GM04503 (cell line): ENCODE data around the gene LYPD3.

Source experiments
- DNase-seq: peaks from one replicate; pipeline ENCODE4 v3.0.0-alpha.2; 2012; ENCODE audit warnings: low read depth

Gene LYPD3

DNA sequence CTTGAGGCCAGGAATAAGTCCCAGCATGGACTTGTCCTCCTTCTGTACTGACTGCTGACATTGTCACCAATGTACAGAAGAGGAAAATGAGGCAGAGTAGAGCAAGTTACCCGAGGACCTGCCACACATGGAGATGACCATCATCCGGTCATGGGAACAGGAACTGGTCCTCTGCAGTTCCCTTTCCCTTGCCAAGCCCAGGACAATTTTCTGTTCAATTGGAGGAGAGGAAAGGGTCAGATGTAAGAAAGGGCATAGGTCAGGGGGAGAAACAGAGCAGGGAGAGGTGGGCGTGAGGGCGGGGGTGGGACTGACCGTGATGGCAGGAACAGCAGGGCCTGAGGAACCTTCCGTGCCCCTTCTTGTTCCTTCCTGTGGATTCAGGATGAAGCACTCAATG is 20.5 kb upstream of the LYPD3 start:
- no peak for DNase-seq

DNA sequence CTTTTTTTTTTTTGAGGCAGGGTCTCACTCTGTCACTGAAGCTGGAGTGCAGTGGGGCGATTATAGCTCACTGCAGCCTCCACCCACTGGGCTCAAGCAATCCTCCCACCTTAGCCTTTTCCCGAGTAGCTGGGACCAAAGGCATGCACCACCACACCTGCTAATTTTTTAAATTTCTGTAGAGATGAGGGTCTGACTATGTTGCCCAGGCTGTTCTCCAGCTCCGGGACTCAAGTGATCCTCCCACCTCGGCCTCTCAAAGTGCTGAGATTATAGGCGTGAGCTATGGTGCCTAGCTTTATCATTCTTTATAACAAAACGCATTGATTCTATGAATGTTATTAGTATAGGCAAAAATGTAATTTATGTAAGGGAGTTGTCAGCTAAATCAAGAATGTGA is 17.9 kb upstream of the LYPD3 start:
- DNase-seq, result no peak

DNA sequence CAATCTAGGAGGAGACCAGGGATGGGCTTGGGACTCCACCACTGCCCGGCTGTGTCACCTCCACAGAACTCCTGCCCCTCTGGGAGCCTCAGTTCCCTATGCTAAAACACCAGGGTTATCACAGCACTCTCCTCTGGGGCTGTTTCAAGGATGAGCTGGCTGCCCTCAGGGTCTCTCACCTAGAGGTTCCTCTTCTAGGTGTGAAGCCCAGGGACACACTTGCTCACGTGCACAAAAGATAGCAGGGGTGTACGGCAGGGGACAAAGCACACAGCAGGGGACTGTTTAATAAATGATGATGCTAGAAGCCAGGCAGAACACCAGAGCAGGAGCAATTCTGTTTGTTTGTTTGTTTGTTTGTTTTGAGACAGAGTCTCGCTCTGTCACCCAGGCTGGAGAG is 16.8 kb upstream of the LYPD3 start:
- DNase-seq, result no peak

DNA sequence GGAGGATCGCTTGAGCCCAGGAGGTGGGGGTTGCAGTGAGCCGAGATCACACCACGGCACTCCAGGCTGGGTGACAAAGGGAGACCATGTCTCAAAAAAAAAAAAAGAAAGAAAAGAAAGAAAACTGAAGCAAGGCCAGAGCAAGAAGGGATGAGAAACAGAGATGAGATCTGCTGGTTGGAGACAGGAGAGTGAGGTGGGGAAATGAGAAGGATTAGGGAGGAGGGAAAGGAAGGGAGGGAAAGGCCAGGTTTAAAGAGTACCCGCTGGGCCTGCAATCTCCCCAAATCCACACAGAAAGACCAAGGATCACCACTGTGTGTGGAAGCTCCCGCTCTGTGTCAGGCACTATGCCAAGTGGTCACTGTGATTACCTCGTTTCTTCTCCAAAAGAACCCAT is 16.3 kb upstream of the LYPD3 start:
- DNase-seq, result no peak

DNA sequence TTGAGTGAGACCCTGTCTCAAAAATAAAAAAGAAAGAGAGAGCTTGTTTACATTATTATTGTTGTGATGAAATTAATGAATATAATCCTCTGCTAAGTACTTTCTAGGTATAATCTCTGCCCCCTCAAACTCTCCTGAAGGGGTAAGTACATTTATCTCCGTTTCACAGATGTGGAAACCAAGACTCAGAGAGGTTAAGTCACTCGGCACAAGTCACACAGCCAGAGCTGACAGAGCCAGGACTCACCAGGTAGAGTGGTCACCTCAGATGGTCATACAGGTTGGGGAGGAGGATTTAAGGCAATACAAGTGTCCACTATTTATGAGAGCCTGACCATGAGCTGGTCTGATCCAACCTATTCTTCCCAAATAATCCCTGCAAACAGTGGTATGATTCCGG is 15.2 kb upstream of the LYPD3 start:
- DNase-seq, result no peak

DNA sequence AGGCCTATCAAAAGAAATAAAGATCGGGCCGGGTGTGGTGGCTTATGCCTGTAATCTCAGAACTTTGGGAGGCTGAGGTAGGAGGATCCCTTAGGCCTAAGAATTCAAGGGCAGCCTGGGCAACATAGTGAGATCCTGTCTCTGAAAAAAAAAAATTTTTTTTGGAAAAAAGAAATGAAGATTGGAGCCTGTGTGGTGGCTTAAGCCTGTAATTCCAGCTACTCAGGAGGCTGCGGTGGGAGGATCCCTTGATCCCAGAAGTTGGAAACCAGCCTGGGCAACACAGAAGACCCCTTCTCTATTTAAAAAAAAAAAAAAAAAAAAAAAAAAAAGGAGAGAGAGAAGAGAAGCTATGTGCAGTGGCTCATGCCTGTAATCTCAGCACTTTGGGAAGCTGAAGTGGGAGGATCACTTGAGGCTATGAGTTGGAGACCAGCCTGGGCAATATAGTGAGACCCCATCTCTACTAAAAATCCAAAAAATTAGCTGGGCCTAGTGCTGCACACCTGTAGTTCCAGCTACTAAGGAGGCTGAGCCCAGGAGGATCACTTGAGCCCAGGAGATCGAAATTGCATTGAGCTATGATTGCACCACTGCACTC is 14.7 kb upstream of the LYPD3 start:
- DNase-seq, result no peak

DNA sequence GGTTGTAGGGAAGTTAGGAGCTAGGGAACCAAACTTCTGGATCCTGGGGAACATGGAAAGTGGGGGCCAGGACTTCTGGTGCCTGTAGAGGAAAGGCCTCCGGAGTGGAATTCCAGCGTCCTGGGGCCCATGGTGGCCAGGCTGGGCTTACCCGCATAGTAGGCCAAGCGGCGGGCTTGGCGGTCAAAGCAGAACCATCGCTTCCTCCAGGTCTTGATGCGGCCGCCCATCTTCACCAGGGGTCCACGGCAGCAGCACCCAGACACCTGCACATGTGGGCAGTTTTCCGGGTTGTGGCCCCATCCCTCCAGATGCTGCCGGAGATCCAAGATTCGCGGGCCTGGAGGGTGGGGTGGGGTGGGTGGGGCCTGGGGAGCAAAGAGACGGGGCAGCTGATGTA is 13.8 kb upstream of the LYPD3 start:
- no peak for DNase-seq

DNA sequence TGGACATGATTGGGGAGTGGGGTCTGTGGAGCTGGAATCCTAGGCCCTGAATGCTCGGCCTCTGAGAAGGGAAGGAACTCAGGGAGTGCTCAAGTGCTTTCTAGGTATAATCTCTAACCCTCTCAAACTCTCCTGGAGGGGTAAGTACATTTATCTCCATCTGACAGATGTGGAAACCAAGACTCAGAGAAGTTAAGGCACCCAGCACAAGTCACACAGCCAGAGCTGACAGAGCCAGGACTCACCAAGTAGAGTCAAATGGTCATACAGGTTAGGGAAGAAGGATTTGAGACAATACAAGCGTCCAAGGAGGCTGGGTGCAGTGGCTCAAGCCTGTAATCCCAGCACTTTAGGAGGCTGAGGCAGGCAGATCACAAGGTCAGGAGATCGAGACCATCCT is 12.9 kb upstream of the LYPD3 start:
- no peak for DNase-seq

DNA sequence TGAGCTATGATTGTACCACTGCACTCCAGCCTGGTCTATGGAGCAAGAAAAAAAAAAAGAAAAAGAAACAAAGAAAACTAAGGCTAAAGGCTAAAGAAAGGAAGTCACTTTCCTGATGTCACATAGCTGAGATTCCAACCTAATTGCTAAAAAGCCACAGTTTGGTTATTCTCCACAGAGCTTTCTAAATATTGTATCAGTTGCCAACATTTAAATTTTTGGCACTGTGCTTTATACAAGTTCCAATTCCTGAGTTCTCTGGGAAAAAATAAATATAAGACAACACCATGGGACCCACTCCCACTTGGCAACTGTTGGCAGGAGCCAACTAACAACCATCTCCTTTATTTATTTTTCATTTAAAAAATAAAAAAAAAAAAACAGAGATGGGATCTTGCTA is 11.2 kb upstream of the LYPD3 start:
- peak; percentile 95 for DNase-seq

DNA sequence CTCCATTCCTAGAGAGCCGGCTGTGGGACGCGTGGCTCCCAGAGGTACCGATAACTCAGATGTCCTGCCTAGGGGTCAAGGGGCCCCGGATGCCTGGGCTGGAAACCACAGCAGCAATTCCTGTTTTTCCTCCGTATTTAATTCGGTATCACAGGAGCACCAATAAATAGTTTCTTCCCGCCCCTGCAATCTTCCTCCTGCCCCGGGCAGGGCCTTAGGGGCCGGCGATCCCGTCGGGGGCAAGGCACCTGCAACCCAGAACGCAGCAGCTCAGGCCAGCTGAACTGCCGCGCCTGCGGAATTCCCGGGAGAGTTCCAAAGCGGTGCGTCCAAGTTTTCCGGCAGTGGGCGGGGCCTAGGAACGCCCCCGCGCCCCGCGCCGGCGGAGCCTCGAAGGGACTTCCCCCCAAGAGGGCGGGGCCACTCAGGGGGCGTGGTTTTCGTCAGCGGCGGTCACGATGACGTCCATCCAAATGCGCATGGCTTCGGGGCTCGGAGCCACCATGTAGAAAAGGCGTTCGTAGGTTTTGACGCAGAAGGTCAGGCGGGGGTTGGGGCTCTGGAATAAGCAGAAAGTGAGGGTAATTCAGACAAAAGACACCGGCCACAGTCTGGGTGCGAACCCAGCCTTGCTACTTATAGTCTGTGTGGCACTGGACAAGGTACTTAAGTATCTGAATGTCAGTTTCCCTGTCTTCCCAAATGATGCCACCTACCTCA is 9.7 kb upstream of the LYPD3 start:
- no peak for DNase-seq

DNA sequence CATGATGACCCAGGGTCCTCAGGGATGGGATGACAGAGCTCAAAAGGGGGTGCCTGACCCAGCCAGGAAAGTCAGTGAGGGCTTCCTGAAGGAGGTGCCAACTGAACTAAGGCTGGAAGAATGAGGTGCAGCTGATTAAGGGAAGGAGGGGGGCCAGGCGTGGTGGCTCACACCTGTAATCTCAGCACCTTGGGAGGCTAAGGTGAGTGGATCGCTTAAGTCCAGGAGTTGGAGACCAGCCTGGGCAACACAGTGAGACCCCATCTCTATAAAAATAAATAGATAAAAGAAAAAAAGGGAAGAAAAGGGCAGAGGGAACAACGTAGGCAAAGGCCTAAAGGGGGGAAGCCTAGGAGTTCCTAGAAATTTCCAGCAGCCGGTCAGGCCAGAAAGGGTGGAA is 9.1 kb upstream of the LYPD3 start:
- DNase-seq, result no peak

DNA sequence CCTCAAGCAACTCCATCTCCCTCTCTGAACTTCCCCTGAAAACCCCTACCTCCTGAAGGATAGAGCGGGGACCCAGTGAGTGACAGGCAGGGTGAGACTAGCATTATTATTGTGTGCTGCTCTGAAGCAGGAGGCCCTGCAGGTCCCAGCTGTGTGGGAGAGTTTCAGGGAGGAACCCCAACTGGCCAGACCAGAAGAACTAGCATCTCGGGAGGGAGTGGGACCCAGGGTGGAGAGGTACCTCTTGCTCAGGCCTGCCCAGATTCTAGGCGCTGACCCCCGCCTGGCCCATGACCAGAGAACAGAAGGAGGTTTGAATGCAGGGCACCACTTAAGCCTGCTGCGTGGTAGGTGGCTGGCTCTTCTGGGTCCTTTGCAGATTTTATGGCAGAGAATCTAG is 5.7 kb upstream of the LYPD3 start:
- DNase-seq, result no peak

DNA sequence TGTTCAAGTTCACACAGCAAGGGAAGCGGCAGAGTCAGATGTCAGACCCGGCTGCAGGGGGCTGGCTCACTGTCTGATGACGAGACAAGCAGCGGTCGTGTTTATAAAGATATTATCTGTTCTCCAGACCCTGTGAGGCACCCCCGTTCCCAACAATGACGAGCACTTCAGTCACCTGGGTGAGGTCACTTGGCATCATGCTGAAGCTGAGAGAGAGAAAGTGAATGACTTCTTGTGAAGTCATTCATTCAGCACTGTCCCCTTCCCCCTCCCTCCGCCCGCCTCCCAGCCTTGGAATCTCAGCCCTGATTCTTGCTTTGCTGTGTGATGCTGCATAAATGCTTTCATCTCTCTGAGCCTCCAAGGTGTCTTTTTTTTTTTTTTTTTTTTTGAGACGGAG is 4.9 kb upstream of the LYPD3 start:
- DNase-seq, result no peak

DNA sequence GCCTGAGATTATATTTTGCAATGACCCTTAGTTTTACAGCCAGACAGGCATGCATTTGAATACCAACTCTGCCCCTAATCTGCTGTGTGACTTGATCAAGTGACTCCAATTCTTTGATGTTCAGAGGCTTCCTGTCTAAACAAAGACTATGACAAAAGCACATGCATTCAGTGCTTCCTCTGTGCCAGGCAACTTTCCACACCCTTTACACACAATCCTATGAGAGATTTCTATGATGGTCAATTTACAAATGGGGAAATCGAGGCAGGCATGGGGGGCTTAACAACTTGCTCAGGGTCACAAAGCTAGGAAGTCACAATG is 3.7 kb upstream of the LYPD3 start:
- no peak for DNase-seq

DNA sequence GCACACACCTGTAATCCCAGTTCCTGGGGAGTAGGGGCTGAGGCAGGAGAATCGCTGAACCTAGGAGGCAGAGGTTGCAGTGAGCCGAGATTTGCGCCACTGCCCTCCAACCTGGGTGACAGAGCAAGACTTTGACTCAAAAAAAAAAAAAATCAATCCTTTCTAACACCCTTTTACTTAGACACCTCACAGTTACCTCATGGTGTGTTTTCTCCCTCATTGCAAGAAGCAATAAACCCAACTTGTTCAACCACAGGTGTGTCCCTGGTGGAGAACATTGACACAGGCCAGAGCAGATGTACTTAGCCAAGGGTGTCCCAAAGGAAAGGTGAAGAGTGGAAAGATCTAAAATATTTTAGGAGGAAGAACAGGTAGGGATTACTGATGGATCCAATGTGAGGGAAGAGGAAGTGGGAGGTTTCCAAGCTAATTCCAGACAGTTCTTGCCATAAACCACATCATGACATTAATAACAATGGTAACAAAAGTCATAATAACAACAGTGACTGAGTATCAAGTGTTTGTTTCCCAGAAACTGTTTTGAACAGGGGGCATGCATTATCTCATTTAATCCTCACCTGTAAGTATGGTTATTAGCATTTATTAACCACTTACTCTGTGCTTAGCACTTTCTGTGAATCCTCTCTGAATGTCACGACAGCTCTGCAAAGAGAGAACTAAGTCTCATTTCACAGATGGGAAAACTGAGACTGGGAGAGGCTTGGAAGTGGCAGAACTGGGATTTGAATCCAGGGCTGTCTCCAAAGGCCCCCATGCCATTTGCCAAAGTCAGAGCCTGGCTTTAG is 3.1 kb upstream of the LYPD3 start:
- no peak for DNase-seq

DNA sequence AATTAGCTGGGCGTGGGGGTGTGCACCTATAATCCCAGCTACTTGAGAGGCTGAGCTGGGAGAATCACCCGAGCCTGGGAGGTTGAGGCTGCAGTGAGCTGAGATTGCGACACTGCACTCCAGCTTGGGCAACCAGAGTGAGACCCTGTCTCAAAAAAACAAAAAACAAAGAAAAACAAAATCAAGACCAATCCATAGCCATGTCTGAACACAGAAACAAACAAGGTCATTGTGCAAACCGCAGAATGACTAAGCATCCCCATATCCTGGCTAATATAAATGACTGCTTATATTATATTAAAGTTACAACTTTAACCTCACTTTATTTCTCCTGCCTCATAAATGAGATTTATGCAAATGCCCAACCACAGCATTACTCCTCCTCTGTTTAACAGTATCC is 2.3 kb upstream of the LYPD3 start:
- no peak for DNase-seq

DNA sequence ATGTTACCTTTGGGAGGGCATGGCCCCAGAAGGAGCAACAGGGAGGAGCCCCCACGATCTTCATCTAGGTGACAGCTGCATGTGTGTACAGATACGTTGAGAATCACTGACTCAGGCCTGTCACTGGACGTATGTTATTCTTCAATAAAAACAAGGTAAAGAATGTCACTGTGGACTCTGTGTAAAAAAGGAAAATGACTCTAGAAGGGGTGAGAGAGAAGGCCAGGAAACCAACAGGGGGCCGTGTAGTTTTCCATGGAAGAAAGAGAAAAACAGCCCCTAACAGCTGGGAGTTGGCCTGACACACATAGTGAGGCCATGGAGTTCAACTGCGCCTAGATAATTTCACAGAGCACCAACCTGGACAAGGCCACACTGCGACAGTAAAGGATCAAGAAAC is 1.9 kb upstream of the LYPD3 start:
- DNase-seq, result no peak

DNA sequence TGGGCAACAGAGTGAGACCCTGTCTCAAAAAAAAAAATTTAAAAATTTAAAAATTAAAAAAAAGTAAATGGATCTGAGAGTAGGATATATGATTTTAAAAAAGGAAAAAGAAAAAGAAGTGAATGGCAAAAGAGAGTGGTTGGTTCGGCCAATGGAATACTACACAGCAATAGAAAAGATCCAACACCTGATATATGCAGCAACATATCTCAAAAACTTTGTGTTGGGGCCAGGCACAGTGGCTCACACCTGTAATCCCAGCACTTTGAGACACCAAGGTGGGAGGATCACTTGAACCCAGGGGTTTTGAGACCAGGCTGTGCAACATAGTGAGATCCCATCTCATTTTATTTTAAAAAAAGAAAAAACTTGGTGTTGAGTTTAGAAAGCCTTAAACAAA is 1.4 kb upstream of the LYPD3 start:
- DNase-seq, result no peak

DNA sequence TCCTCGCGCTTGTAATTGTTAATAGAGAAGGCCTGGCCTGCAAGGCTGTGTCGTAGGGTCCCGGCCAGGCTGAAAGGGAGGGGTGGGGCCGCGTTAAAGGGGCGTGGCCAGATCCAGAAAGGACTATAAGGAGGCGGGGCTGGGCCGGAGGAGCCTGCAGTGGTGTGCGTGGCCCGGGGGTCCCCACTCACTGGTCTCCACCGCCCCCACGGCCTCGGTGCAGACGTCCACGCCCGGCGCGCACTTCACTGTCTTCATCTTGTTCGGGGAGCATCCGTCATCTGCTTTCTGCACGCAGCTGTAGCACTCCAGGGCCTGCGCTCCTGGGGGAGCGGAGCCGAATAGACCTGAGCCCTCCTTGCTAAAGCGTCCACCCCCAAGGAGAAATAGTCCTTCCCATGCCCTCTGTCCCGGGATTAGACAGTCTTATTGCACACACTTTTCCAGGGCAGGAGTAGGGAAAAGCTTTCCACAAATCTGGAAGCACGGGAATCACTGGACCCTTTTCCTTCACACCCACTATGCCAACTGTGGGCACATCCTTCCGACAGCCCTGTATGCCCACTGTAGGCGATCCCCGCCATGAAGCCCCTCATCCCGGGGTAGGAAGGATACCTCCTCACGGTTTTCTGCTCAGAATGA is 1.2 kb downstream of the LYPD3 start:
- no peak for DNase-seq

DNA sequence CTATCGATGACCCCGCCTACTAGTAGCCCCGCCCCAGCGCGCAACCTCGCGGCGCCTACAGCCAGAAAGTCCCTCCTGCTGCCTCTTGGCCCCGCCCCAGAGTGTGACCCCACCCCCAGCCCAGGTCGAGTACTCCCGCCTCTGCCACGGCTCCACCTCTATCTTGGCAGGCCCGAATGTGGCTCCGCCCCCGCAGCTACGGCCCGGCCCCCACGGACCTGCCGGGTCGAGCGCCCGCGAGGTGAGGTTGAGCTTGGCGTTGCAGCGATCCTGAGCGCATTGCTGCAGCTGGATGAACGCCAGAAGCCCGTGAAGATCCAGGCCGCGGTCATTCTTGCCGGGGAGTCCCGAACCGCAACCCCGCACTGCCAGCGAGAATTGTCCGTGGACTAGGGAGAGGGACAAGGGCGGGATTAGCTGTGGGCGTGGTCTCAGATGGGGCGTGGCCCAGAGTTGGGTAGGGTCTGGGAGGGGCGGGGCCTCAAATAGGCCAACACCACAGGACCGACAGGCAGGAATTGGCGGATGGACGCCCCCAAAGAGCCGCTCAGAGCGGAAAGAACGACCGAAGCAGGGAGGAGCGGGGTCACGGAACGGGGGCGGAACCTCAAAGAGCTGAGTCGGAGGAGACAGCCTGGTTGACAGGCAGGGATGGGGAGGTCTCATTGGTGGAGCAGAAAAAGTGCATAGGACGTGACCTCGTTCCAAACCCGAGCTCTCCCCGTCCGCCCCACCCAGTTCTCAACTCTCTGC is 1.9 kb downstream of the LYPD3 start:
- peak; percentile 49 for DNase-seq

DNA sequence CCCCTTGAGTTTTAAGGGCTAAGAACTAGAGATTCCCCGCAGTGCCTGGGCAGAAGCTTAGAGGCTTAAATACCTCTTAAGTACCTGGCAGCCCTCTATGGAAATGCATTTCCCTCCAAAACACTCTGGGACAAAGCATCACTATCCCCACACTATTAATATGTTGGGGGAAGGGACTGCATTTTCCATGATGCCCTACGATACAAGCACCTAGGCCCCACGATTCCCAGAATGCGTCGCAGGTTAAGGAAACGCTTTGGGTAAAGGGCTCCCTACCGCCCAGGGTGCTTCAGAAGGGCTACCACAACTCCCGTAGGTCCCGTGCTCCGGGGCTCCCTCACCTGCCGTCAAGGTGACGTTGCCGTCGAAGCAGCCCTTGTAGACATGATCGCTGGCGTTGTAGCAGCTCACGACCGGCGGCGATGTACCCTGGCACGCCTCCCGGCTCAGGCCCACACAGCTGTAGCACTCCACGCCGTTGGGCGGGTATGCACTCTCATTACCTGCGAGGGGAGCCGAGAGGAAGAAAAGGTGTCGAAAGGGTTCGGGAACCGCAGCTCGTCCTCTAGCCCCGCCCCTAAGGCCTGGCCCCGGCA is 2.5 kb downstream of the LYPD3 start:
- no peak for DNase-seq

DNA sequence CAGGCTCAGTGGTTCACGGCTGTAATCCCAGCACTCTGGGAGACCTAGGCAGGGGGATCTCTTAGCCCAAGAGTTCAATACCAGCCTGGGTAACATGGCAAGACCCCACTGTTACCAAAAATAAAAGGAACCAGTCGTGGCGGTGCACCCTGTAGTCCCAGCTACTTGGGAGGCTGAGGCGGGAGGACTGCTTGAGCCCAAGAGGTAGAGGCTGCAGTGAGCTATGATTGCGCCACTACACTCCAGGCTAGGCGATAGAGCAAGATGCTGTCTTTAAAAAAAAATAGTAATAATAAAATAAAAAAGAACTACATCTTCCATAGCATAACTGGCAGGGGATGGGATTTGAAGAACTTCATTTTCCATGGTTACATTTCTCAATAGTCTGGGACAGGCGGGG is 3.0 kb downstream of the LYPD3 start:
- no peak for DNase-seq
